Neural progenitor cell (in vitro differentiated cells): ENCODE results near the gene NOP58. TPM values are rescaled to one million over a fixed set of nuclear protein-coding genes. Genes with fewer than 3 reads are reported as not detected.

ENCODE experiments used
- DNase-seq: peaks from one replicate; pipeline ENCODE4 v3.0.0-alpha.2; 2016; ENCODE audit warnings: low spot score
- H2AFZ ChIP-seq: fragments of 200-600 bp; sonication (generic); replicated peaks from 2 replicates; pipeline ENCODE4 v1.6.1; 2016; ENCODE audit warnings: antibody characterized with exemption
- H3F3A ChIP-seq: fragments of 200-600 bp; sonication (generic); 2 replicates; pipeline ENCODE4 v1.6.1; 2016; ENCODE audit warnings: antibody characterized with exemption, low read depth
- H3K27ac ChIP-seq: fragments of 200-600 bp; sonication (generic); 2 replicates; pipeline ENCODE4 v1.5.1; 2016; ENCODE audit warnings: mild to moderate bottlenecking
- H3K27me3 ChIP-seq: fragments of 200-600 bp; sonication (generic); 2 replicates; pipeline ENCODE4 v1.6.1; 2016; ENCODE audit warnings: mild to moderate bottlenecking, moderate library complexity
- H3K36me3 ChIP-seq: fragments of 200-600 bp; sonication (generic); 2 replicates; pipeline ENCODE4 v1.5.1; 2016
- H3K4me1 ChIP-seq: fragments of 200-600 bp; sonication (generic); 2 replicates; pipeline ENCODE4 v1.6.1; 2016; ENCODE audit warnings: mixed run types
- H3K4me2 ChIP-seq: fragments of 200-600 bp; sonication (generic); 2 replicates; pipeline ENCODE4 v1.6.1; 2016
- H3K4me3 ChIP-seq: fragments of 200-600 bp; sonication (generic); 2 replicates; pipeline ENCODE4 v1.5.1; 2016
- H3K79me2 ChIP-seq: fragments of 200-600 bp; sonication (generic); 2 replicates; pipeline ENCODE4 v1.6.1; 2016; ENCODE audit warnings: low read depth
- H3K9ac ChIP-seq: fragments of 200-600 bp; sonication (generic); 2 replicates; pipeline ENCODE4 v1.6.1; 2016
- H3K9me3 ChIP-seq: fragments of 200-600 bp; sonication (generic); 2 replicates; pipeline ENCODE4 v1.5.1; 2016; ENCODE audit warnings: low read depth
- H4K20me1 ChIP-seq: fragments of 200-600 bp; sonication (generic); 2 replicates; pipeline ENCODE4 v1.6.1; 2016; ENCODE audit warnings: low read depth
- H3K27ac Mint-ChIP-seq: 3 replicates; pipeline ENCODE4 v1.8.0; 2021; ENCODE audit warnings: mixed read lengths
- H3K27me3 Mint-ChIP-seq: 2 replicates; pipeline ENCODE4 v1.8.0; 2022; ENCODE audit warnings: low read depth, mild to moderate bottlenecking, inconsistent platforms, moderate library complexity, mixed read lengths; ENCODE audit not compliant: insufficient read depth
- H3K36me3 Mint-ChIP-seq: 3 replicates; pipeline ENCODE4 v1.8.0; 2021; ENCODE audit warnings: mixed read lengths
- H3K4me1 Mint-ChIP-seq: 3 replicates; pipeline ENCODE4 v1.8.0; 2021; ENCODE audit warnings: mixed read lengths
- H3K4me3 Mint-ChIP-seq: 3 replicates; pipeline ENCODE4 v1.8.0; 2021; ENCODE audit warnings: mild to moderate bottlenecking, moderate library complexity, mixed read lengths
- H3K9me3 Mint-ChIP-seq: 3 replicates; pipeline ENCODE4 v1.8.0; 2020; ENCODE audit warnings: mixed read lengths
- EZH2 ChIP-seq: fragments of 200-600 bp; sonication (generic); IDR thresholded peaks from 2 replicates; pipeline ENCODE4 v1.6.1; 2017; ENCODE audit warnings: antibody characterized with exemption, mild to moderate bottlenecking, moderate library complexity
- EZH2phosphoT487 ChIP-seq: fragments of 200-600 bp; sonication (generic); IDR thresholded peaks from 2 replicates; pipeline ENCODE4 v1.6.1; 2017; ENCODE audit warnings: antibody characterized with exemption
- total RNA-seq: library from RNA; depleted of rRNA; stranded (reverse); fragments of >200 nt; gene quantifications from 2 replicates; pipeline ENCODE4 v1.2.3, GENCODE V29; 2015; ENCODE audit warnings: low replicate concordance
- TF ChIP-seq, protein P1 (sequence below): fragments of 200-600 bp; sonication (generic); IDR thresholded peaks from 2 replicates; pipeline ENCODE4 v1.5.1; 2017; ENCODE audit warnings: antibody characterized with exemption, mild to moderate bottlenecking

NOP58 gene
- total RNA-seq, 1 donor from 2014 or later = 112 TPM

DNA sequence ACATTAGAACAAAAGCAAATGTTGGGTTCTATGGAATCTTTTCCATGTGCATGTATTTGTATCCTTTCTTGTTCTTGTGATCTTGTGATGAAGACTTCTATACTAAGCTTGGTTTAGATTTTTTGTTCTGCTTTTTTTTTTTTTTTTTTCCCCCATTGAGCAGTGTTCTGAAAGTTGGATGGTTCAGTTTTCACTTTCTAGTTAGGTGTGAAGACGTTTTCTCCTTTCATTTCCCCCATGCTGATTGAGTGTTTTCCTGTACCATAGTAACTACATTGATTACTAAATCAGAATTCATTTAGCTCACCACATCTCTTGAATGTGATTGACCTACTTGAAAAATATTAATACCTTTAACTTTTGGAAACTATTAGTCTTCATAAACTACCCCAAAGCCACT, 34.1 kb downstream of the NOP58 start:
- Histone ChIP-seq H3K4me2 (no peak overlapping the region), H3K4me3 (no peak overlapping the region), H3K27me3 (no peaks in the 10 kb centered on the region), H3K79me2 (no peaks in the 10 kb centered on the region), H3K27ac (no peak overlapping the region), H2AFZ (no peak overlapping the region), H3K9me3 (no peaks in the 10 kb centered on the region), H3K36me3 (peaks cover 70% of the 10 kb centered on the region), H3K9ac (no peak overlapping the region), H4K20me1 (no peaks in the 10 kb centered on the region), H3K4me1 (no peaks in the 10 kb centered on the region), H3F3A (peaks cover 24% of the 10 kb centered on the region)
- no peak for DNase-seq
- TF ChIP-seq EZH2 = no peak
- no peak for TF ChIP-seq EZH2phosphoT487
- TF ChIP-seq, protein P1, sequence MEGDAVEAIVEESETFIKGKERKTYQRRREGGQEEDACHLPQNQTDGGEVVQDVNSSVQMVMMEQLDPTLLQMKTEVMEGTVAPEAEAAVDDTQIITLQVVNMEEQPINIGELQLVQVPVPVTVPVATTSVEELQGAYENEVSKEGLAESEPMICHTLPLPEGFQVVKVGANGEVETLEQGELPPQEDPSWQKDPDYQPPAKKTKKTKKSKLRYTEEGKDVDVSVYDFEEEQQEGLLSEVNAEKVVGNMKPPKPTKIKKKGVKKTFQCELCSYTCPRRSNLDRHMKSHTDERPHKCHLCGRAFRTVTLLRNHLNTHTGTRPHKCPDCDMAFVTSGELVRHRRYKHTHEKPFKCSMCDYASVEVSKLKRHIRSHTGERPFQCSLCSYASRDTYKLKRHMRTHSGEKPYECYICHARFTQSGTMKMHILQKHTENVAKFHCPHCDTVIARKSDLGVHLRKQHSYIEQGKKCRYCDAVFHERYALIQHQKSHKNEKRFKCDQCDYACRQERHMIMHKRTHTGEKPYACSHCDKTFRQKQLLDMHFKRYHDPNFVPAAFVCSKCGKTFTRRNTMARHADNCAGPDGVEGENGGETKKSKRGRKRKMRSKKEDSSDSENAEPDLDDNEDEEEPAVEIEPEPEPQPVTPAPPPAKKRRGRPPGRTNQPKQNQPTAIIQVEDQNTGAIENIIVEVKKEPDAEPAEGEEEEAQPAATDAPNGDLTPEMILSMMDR = no peak
- H3K27ac Mint-ChIP-seq = no peak overlapping the region
- H3K36me3 Mint-ChIP-seq = peaks cover 48% of the 10 kb centered on the region
- no peaks in the 10 kb centered on the region for H3K27me3 Mint-ChIP-seq
- no peaks in the 10 kb centered on the region for H3K9me3 Mint-ChIP-seq
- no peaks in the 10 kb centered on the region for H3K4me1 Mint-ChIP-seq
- no peak overlapping the region for H3K4me3 Mint-ChIP-seq

DNA sequence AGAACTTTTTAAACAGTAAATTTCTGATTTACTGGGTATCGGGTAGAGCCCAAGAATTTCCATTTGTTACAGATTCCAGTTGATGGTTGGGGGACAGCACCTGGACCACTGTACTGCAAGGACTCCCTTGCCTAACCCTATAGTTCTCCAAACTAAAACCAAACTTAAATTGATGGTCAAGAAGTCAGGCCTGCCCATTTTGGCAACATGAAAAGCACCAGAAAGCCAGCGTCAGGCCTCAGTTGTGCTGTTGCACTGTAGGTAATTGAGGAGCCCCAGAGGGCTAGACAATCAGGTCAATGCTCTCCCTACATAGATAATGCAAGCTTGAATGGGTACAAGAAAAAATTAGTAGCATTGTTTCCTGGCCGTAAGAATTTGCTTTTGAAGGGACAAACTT, 40.5 kb downstream of the NOP58 start:
- H3K4me1 Mint-ChIP-seq = no peaks in the 10 kb centered on the region
- H3K36me3 Mint-ChIP-seq = peaks cover 34% of the 10 kb centered on the region
- no peak for DNase-seq
- Histone ChIP-seq H3K4me2 (no peak overlapping the region), H2AFZ (no peak overlapping the region), H3K9me3 (no peaks in the 10 kb centered on the region), H3K79me2 (no peaks in the 10 kb centered on the region), H3K36me3 (peaks cover 29% of the 10 kb centered on the region), H3K4me1 (no peaks in the 10 kb centered on the region), H3K4me3 (no peak overlapping the region), H4K20me1 (peaks cover 3% of the 10 kb centered on the region), H3K27ac (no peak overlapping the region), H3K27me3 (no peaks in the 10 kb centered on the region), H3F3A (peaks cover 14% of the 10 kb centered on the region), H3K9ac (no peak overlapping the region)
- H3K4me3 Mint-ChIP-seq = no peak overlapping the region
- TF ChIP-seq EZH2phosphoT487 (no peak), EZH2 (no peak)
- TF ChIP-seq, protein P1 = no peak
- no peaks in the 10 kb centered on the region for H3K9me3 Mint-ChIP-seq
- H3K27ac Mint-ChIP-seq = no peak overlapping the region
- no peaks in the 10 kb centered on the region for H3K27me3 Mint-ChIP-seq

DNA sequence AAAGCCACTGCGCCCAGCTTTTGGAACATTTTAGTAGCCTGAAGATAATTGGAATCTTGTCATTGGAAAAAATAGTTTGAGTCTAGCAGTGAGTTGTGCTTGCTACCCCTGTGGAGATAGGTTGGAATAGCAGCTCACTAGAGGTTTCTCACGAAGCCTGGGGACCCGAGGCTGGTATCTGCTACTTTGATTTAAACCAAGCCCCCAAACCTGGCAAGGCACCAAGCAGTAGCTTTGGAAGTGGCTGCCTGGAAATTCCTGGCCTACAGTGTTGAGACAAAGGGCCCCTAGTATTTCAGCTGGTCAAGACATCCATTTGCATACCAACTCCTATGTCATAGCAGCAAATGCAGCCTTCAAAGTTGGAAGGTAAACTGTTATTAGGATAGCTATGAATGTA, 42.1 kb downstream of the NOP58 start:
- TF ChIP-seq, protein P1 = no peak
- no peak for TF ChIP-seq EZH2phosphoT487
- TF ChIP-seq EZH2 = no peak
- peaks cover 19% of the 10 kb centered on the region for H3K36me3 ChIP-seq
- H3K4me1 Mint-ChIP-seq = no peaks in the 10 kb centered on the region
- no peak overlapping the region for H2AFZ ChIP-seq
- no peaks in the 10 kb centered on the region for H3K4me1 ChIP-seq
- no peak overlapping the region for H3K4me3 Mint-ChIP-seq
- DNase-seq = no peak
- H3K27me3 ChIP-seq = no peaks in the 10 kb centered on the region
- no peaks in the 10 kb centered on the region for H3K9me3 ChIP-seq
- peaks cover 25% of the 10 kb centered on the region for H3K36me3 Mint-ChIP-seq
- H3K4me3 ChIP-seq = no peak overlapping the region
- no peak overlapping the region for H3K27ac Mint-ChIP-seq
- H3K9me3 Mint-ChIP-seq = no peaks in the 10 kb centered on the region
- no peaks in the 10 kb centered on the region for H3K27me3 Mint-ChIP-seq
- no peaks in the 10 kb centered on the region for H3K79me2 ChIP-seq
- H3K9ac ChIP-seq = no peak overlapping the region
- H3K27ac ChIP-seq = no peak overlapping the region
- H3F3A ChIP-seq = peaks cover 20% of the 10 kb centered on the region
- peaks cover 3% of the 10 kb centered on the region for H4K20me1 ChIP-seq
- no peak overlapping the region for H3K4me2 ChIP-seq
